ENCODE data around the gene ZFYVE26. TPM values are rescaled to one million over a fixed set of nuclear protein-coding genes. Genes with fewer than 3 reads are reported as not detected.

ZFYVE26 gene
- total RNA-seq, 1 donor from 2014 or later: 40.7 TPM

DNA sequence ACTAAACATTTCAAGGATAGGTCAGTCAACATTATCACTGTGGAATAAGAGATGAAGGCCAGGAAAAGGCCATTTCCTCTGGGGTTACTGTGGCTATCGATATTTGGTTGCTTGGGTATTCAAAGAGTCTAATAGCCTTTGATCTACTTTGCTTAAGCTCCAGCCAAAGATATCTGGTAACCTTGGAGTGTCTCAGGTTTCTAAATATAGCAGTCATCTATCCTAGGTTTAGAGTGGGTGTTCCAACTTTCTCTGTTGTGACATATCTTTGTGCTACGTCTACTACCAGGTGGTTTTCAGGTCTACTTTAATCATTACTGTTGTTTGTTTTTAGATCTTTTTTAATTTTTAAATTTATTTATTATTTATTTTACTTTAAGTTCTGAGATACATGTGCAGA is 72.3 kb downstream of the ZFYVE26 start:
- Mint-ChIP-seq H3K4me3 (no peak overlapping the region), H3K27ac (no peak overlapping the region), H3K4me1 (no peaks in the 10 kb centered on the region), H3K36me3 (ENCODE audit: low read depth) (peaks cover 34% of the 10 kb centered on the region), H3K9me3 (peaks cover 3% of the 10 kb centered on the region), H3K27me3 (no peaks in the 10 kb centered on the region)
- TF ChIP-seq, protein P1, sequence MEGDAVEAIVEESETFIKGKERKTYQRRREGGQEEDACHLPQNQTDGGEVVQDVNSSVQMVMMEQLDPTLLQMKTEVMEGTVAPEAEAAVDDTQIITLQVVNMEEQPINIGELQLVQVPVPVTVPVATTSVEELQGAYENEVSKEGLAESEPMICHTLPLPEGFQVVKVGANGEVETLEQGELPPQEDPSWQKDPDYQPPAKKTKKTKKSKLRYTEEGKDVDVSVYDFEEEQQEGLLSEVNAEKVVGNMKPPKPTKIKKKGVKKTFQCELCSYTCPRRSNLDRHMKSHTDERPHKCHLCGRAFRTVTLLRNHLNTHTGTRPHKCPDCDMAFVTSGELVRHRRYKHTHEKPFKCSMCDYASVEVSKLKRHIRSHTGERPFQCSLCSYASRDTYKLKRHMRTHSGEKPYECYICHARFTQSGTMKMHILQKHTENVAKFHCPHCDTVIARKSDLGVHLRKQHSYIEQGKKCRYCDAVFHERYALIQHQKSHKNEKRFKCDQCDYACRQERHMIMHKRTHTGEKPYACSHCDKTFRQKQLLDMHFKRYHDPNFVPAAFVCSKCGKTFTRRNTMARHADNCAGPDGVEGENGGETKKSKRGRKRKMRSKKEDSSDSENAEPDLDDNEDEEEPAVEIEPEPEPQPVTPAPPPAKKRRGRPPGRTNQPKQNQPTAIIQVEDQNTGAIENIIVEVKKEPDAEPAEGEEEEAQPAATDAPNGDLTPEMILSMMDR (IDR thresholded peaks at IDR 0.05): no peak
- no peak for DNase-seq
- CTCF ChIA-PET: no interaction called here
- ATAC-seq (ENCODE audit: low read depth): no peak
- POLR2A ChIA-PET: no interaction called here
- intact Hi-C loops (cut with micrococcal nuclease): no loop called here

DNA sequence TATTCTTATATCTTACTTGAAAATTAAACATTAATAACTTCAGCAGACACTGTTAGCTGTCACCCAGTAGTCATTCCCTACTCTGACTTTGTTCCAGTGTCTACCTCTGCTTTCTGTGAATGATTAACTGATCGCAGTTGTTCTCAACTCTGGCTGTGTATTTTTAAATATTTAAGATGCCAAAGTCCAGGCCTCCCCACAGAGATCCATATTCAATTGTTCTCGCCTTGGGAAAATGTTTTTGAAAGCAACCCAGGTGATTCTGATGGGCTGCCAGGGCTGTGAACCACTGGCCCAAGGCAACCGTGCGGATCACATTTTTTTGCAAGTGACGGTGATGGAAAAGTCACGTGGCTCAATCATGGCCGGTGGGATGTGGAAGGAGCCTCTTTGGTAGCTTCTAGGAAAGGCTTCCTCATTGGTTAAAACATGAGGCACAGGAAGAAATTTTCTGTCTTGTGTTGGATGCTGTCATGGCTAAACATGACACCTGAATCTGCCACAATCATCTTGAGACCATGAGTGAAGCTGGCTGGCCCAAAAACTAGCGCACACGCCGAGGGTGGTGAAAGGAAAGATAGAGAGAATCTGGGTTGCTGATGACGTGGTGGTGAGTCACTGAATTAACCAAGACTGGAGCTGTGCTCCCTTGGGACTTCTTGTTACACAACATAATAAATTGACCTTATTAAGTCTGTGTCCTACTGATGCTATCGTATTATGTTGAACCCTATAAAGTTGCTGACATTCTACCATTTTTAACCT is 77.5 kb downstream of the ZFYVE26 start:
- DNase-seq: no peak
- Mint-ChIP-seq H3K36me3 (ENCODE audit: low read depth) (no peaks in the 10 kb centered on the region), H3K4me1 (no peaks in the 10 kb centered on the region), H3K4me3 (no peak overlapping the region), H3K27ac (no peak overlapping the region), H3K27me3 (no peaks in the 10 kb centered on the region), H3K9me3 (no peaks in the 10 kb centered on the region)
- TF ChIP-seq, protein P1 (IDR thresholded peaks at IDR 0.05): no peak
- intact Hi-C loops (cut with micrococcal nuclease): no loop called here
- ChIA-PET POLR2A (no interaction called here), CTCF (no interaction called here)
- ATAC-seq (ENCODE audit: low read depth): peak; percentile 74

DNA sequence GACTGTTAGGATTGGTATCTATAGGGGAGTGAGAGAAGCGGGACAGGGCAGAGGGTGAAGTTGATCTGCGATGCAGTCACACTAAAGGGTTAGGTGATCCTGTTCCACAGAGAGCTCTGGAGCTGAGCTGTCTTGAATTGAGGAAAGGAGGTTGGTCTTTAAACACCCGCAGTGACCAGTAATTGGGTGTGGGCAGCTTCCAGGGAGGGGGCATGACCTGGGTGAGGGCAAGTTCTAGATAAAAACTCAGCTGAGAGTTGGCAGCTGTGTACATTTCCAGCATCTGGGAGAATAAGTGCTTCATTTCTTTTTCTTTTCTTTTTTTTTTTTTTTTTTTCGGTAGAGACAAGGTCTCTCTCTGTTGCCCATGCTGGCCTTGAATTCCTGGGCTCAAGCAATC is 79.6 kb downstream of the ZFYVE26 start:
- Mint-ChIP-seq H3K4me1 (no peaks in the 10 kb centered on the region), H3K9me3 (no peaks in the 10 kb centered on the region), H3K4me3 (no peak overlapping the region), H3K36me3 (ENCODE audit: low read depth) (no peaks in the 10 kb centered on the region), H3K27me3 (no peaks in the 10 kb centered on the region), H3K27ac (no peak overlapping the region)
- intact Hi-C loops (cut with micrococcal nuclease): no loop called here
- CTCF ChIA-PET: no interaction called here
- POLR2A ChIA-PET: no interaction called here
- DNase-seq (no peak), ATAC-seq (ENCODE audit: low read depth) (no peak)
- TF ChIP-seq, protein P1 (IDR thresholded peaks at IDR 0.05): no peak

DNA sequence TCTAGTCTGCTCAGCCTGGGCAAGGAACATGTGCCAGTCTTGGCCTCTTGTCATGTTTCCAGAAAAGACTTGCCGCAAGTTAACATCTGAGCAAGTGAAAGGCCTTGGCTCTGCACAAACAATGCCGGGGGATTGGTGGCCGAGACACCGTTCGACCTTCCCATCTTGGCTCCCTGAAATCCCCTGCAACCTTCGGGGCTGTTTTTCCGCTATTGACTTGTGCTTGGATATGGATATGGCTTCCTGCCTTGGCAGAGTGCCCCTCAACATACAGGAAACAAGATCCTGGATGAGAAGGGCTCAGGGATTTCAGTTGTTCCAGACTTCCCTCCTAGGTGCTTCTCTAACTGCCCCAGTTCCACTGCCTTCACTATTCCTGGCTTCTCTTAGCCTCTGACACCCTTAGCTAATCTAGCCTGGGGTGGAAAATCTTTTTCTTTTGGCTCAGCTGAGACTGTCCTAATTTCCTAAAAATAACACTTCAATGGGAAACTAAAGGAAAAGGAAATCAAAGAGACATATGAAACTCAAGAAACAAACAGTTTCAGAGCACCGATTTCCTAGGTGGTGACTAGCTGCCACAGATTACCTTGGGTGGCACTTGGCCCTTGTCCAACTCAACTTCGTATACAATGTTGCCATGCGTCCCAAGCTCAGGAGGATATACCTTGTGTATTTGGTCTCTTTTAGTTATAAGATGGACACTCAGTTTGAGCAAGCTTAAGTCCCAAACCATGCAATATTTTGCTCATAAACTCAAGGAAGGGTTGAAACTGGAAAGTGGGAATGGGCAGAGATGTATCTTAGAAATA is 80.8 kb downstream of the ZFYVE26 start:
- Mint-ChIP-seq H3K4me3 (no peak overlapping the region), H3K9me3 (no peaks in the 10 kb centered on the region), H3K27me3 (no peaks in the 10 kb centered on the region), H3K4me1 (no peaks in the 10 kb centered on the region), H3K36me3 (ENCODE audit: low read depth) (no peaks in the 10 kb centered on the region), H3K27ac (no peak overlapping the region)
- TF ChIP-seq, protein P1 (IDR thresholded peaks at IDR 0.05): no peak
- ChIA-PET POLR2A (interaction anchor here (0.6 kb wide), 1 partner anchor 75 kb away, joined by 3 read pairs; no protein-coding TSS in a partner anchor), CTCF (no interaction called here)
- ATAC-seq (ENCODE audit: low read depth) (no peak), DNase-seq (no peak)
- intact Hi-C loops (cut with micrococcal nuclease): no loop called here

DNA sequence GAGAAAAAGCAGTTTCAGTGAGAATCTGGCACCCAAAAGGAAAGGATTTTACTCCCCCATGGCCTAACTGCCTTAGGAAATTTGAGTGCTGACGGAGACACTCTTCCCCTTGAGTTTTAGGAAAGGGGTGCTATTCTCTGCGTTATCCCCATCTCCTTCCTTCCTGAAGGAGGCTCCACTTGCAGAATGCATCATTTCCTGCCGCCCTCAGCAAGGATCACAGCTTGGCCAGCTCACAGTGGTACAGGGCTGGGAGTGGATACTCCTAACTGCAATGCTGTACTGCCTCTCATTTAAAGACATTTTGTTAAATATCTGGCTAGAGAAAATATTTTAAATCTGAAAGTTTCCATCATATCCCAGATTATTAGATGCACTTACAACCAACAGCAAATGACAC is 81.7 kb downstream of the ZFYVE26 start:
- intact Hi-C loops (cut with micrococcal nuclease): no loop called here
- H3K4me1 Mint-ChIP-seq: no peaks in the 10 kb centered on the region
- H3K36me3 Mint-ChIP-seq (ENCODE audit: low read depth): no peaks in the 10 kb centered on the region

More for the DNA sequence above, 81.7 kb downstream of the ZFYVE26 start:
- no peak overlapping the region for H3K27ac Mint-ChIP-seq
- ATAC-seq (ENCODE audit: low read depth) (no peak), DNase-seq (no peak)
- ChIA-PET POLR2A (no interaction called here), CTCF (no interaction called here)
- H3K9me3 Mint-ChIP-seq: no peaks in the 10 kb centered on the region
- H3K4me3 Mint-ChIP-seq: no peak overlapping the region
- TF ChIP-seq, protein P1 (IDR thresholded peaks at IDR 0.05): no peak
- H3K27me3 Mint-ChIP-seq: no peaks in the 10 kb centered on the region
